ENCODE measurements around the gene IGSF11. TPM values are rescaled to one million over a fixed set of nuclear protein-coding genes. Genes with fewer than 3 reads are reported as not detected.

Gene IGSF11
- total RNA-seq, 1 experiment from 2014 or later, result not detected

DNA sequence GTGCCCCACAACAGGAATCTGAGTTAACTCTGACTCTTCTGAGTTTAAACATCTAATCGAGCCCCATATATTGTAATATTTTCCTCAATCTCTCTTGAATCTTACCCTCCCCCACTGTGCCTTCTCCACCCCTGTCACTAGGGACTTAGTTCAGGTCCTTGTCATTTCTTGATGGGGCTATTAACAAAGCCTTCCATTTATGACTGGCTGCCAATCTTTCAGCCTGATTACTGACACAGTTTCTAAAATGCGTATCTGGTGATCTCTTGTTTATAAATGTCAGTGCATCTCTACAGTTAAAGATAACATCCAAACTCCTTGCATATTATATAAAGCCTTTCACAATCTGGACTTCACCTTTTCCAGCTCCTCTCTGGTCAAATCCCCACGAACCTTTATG is 124.3 kb downstream of the IGSF11 start:
- H3K4me1 ChIP-seq (replicated peaks; ENCODE audit: insufficient read depth), result no peaks in the 10 kb centered on the region
- H3K27me3 ChIP-seq (ENCODE audit: insufficient read depth, low read depth), result no peaks in the 10 kb centered on the region
- no peak overlapping the region for H3K27ac ChIP-seq
- no peaks in the 10 kb centered on the region for H3F3A ChIP-seq (ENCODE audit: insufficient read depth, low read depth)
- no peak overlapping the region for H3K4me2 ChIP-seq
- no peaks in the 10 kb centered on the region for H3K9me2 ChIP-seq (ENCODE audit: insufficient read depth)
- no peaks in the 10 kb centered on the region for H3K36me3 ChIP-seq (ENCODE audit: low read depth)
- no peak for DNase-seq
- no peak for TF ChIP-seq CTCF (conservative IDR thresholded peaks at IDR 0.05)
- TF ChIP-seq EZH2 (IDR thresholded peaks at IDR 0.05; ENCODE audit: low read depth), result no peak
- no peaks in the 10 kb centered on the region for H4K20me1 ChIP-seq (ENCODE audit: insufficient read depth)
- H2AFZ ChIP-seq, result no peak overlapping the region
- no peaks in the 10 kb centered on the region for H3K9me3 ChIP-seq (ENCODE audit: insufficient read depth, low read depth)
- no TSS peak for BruUV-seq (replicated peaks)
- no peaks in the 10 kb centered on the region for H3K79me2 ChIP-seq (ENCODE audit: low read depth)
- intact Hi-C loops (cut with micrococcal nuclease; ENCODE audit: unreplicated experiment), result no loop called here
- ChIA-PET POLR2A (ENCODE audit: unreplicated experiment) (no interaction called here), CTCF (no interaction called here)
- no peak overlapping the region for H3K4me3 ChIP-seq

DNA sequence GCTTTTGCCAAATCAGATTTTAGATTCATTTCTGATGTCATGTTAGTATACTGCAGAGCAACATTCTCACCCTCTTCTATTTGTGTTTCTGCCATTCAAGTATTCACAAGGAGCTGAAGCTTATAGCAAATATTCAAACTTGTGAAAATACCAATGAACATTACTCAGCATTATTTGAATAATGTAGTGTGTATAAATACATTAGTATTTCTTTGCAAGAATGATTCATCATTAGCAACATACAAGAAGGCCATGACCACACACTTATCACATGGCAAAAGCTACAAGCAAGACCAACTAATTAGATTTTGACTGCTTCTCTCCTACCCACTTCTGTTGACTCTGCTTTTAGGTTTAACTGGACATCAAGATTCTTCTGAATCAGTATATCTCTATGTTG is 124.9 kb downstream of the IGSF11 start:
- DNase-seq, result no peak
- H3K4me1 ChIP-seq (replicated peaks; ENCODE audit: insufficient read depth), result no peaks in the 10 kb centered on the region
- CTCF ChIA-PET, result no interaction called here
- H3K4me3 ChIP-seq, result no peak overlapping the region
- TF ChIP-seq CTCF (conservative IDR thresholded peaks at IDR 0.05), result no peak
- no peak for TF ChIP-seq EZH2 (IDR thresholded peaks at IDR 0.05; ENCODE audit: low read depth)
- BruUV-seq (replicated peaks), result no TSS peak
- H3K27me3 ChIP-seq (ENCODE audit: insufficient read depth, low read depth), result no peaks in the 10 kb centered on the region
- H3K9me2 ChIP-seq (ENCODE audit: insufficient read depth), result no peaks in the 10 kb centered on the region
- H3F3A ChIP-seq (ENCODE audit: insufficient read depth, low read depth), result no peaks in the 10 kb centered on the region
- intact Hi-C loops (cut with micrococcal nuclease; ENCODE audit: unreplicated experiment), result loop anchor here (5.0 kb wide), 1 partner anchor 113 kb away; no protein-coding TSS in a partner anchor
- H2AFZ ChIP-seq, result no peak overlapping the region
- H3K36me3 ChIP-seq (ENCODE audit: low read depth), result no peaks in the 10 kb centered on the region
- H3K9me3 ChIP-seq (ENCODE audit: insufficient read depth, low read depth), result no peaks in the 10 kb centered on the region
- H4K20me1 ChIP-seq (ENCODE audit: insufficient read depth), result no peaks in the 10 kb centered on the region
- no peaks in the 10 kb centered on the region for H3K79me2 ChIP-seq (ENCODE audit: low read depth)
- H3K4me2 ChIP-seq, result no peak overlapping the region
- POLR2A ChIA-PET (ENCODE audit: unreplicated experiment), result no interaction called here
- H3K27ac ChIP-seq, result no peak overlapping the region

- POLR2A ChIA-PET (ENCODE audit: unreplicated experiment), result no interaction called here
Observed at GRCh38 chr3:118907909-118908308, 126.7 kb downstream of the IGSF11 start.

More at GRCh38 chr3:118907909-118908308, 126.7 kb downstream of the IGSF11 start:
- no peak for TF ChIP-seq EZH2 (IDR thresholded peaks at IDR 0.05; ENCODE audit: low read depth)
- no peak for TF ChIP-seq CTCF (conservative IDR thresholded peaks at IDR 0.05)
- no peaks in the 10 kb centered on the region for H3K79me2 ChIP-seq (ENCODE audit: low read depth)
- CTCF ChIA-PET, result no interaction called here
- no peak overlapping the region for H3K4me2 ChIP-seq
- H3F3A ChIP-seq (ENCODE audit: insufficient read depth, low read depth), result no peaks in the 10 kb centered on the region
- no peaks in the 10 kb centered on the region for H3K9me2 ChIP-seq (ENCODE audit: insufficient read depth)
- H3K4me1 ChIP-seq (replicated peaks; ENCODE audit: insufficient read depth), result no peaks in the 10 kb centered on the region
- no peaks in the 10 kb centered on the region for H4K20me1 ChIP-seq (ENCODE audit: insufficient read depth)
- no peak overlapping the region for H3K27ac ChIP-seq
- H3K9me3 ChIP-seq (ENCODE audit: insufficient read depth, low read depth), result no peaks in the 10 kb centered on the region
- intact Hi-C loops (cut with micrococcal nuclease; ENCODE audit: unreplicated experiment), result loop anchor here (5.0 kb wide), 1 partner anchor 114 kb away; no protein-coding TSS in a partner anchor
- H3K4me3 ChIP-seq, result no peak overlapping the region
- no peaks in the 10 kb centered on the region for H3K36me3 ChIP-seq (ENCODE audit: low read depth)
- no peak overlapping the region for H2AFZ ChIP-seq
- no peak for DNase-seq
- BruUV-seq (replicated peaks), result no TSS peak
- no peaks in the 10 kb centered on the region for H3K27me3 ChIP-seq (ENCODE audit: insufficient read depth, low read depth)

All from PC-9 (cell line).